ENCODE results near the gene MYO15B. TPM values are rescaled to one million over a fixed set of nuclear protein-coding genes. Genes with fewer than 3 reads are reported as not detected.

Gene MYO15B
- total RNA-seq, 4 donors from 2014 or later, result 4.5 to 34.6 (median 14.3) TPM

DNA sequence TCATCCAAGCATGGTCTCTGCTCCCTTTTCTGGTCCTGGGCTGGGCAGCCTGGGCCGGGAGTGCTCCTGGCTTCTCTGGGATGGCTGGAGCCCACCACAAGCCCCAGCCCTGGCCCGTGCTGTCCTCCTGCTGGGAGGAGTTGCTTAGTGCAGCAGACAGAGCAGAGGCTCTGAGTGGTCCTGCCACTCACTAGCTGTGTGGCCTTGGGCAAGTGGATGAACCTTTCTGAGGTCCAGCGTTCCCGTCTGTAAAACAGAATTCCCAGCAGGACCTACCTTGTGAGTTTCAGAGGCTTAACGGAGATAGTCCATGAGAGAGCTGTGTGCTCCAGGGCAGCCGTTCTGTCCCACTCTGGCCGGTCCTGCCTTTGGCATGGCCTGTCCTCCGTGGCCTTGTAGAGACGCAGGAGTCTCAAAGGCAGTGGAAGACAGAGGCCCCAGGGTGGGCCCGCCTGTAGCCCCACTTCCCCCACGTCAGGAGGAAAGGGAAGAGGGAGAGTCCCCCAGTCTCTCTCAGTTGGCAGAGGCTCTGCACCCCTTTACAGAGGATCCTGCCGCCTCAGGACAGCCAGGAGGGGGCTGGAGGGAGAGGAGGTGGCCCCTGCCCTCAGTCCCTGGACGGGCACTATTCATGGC, 7.8 kb downstream of the MYO15B start:
- intact Hi-C loops (cut with DNase I; ENCODE audit: low total_unique reads), result no loop called here

GRCh38 chr17:75595920-75596313, 8.3 kb downstream of the MYO15B start:
- Histone ChIP-seq H3K4me1 (no peaks in the 10 kb centered on the region), H3K36me3 (no peaks in the 10 kb centered on the region), H3K4me3 (no peak overlapping the region), H3K27ac (no peak overlapping the region), H3K9me3 (no peaks in the 10 kb centered on the region), H3K27me3 (no peaks in the 10 kb centered on the region)
- DNase-seq (no peak), ATAC-seq (no peak)
- in situ Hi-C loops (cut with MboI; ENCODE audit: low sequenced_read_pairs in 4 of 4), result loop anchor here in 1 of 4 donors (25.0 kb wide), 1 partner anchor 159 kb away; no protein-coding TSS in a partner anchor
- intact Hi-C loops (cut with DNase I; ENCODE audit: low total_unique reads), result no loop called here
- TF ChIP-seq CTCF (IDR thresholded peaks at IDR 0.05 in 4 of 5, conservative IDR thresholded peaks at IDR 0.05 in 1 of 5) (no peak), POLR2A (IDR thresholded peaks at IDR 0.05) (no peak)

More for the DNA sequence above, 7.8 kb downstream of the MYO15B start:
- DNase-seq (no peak), ATAC-seq (no peak)
- Histone ChIP-seq H3K9me3 (no peaks in the 10 kb centered on the region), H3K4me3 (no peak overlapping the region), H3K36me3 (no peaks in the 10 kb centered on the region), H3K27me3 (no peaks in the 10 kb centered on the region), H3K4me1 (no peaks in the 10 kb centered on the region), H3K27ac (no peak overlapping the region)
- in situ Hi-C loops (cut with MboI; ENCODE audit: low sequenced_read_pairs in 4 of 4), result loop anchor here in 1 of 4 donors (25.0 kb wide), 1 partner anchor 158 kb away; no protein-coding TSS in a partner anchor
- TF ChIP-seq POLR2A (IDR thresholded peaks at IDR 0.05) (no peak), CTCF (IDR thresholded peaks at IDR 0.05 in 4 of 5, conservative IDR thresholded peaks at IDR 0.05 in 1 of 5) (no peak)

DNA sequence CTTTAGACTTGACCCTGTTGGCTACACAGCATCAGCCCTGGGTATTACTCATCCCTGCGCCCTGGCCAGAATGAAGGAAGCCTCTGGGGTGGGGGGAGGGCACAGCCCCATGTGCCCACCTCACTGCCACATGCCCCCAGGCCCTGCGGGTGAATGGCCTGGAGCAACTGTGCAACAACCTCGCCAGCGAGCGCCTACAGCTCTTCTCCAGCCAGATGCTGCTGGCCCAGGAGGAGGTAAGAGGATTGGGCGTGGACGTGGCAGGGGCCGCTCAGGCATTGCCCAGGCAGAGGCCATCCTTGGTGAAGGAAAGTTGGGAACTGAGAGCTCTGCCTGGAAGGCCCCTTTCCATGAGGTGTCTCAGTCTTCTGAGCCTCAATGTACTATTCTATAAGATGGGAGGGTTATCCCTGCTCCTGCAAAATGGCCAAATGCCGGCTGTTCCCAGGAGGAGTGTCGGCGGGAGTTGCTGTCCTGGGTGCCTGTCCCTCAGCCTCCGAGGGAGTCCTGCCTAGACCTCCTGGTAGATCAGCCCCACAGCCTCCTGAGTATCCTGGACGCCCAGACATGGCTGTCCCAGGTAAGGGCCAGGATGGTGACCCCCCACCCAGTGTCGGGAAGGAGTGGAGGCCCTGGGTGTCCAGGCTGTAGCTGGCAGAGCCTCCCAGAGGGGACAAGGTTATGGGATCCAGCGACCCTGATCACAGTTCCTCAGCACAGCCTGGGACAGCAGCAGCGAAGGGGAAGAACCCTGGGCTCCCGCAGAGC, 8.9 kb downstream of the MYO15B start:
- in situ Hi-C loops (cut with MboI; ENCODE audit: low sequenced_read_pairs in 4 of 4), result loop anchor here in 1 of 4 donors (25.0 kb wide), 1 partner anchor 159 kb away; no protein-coding TSS in a partner anchor
- H3K4me3 ChIP-seq, result no peak overlapping the region

More for the DNA sequence above, 8.9 kb downstream of the MYO15B start:
- no peak for ATAC-seq
- H3K9me3 ChIP-seq, result no peaks in the 10 kb centered on the region
- H3K27me3 ChIP-seq, result no peaks in the 10 kb centered on the region
- no peak overlapping the region for H3K27ac ChIP-seq
- DNase-seq, result no peak
- no peak for TF ChIP-seq CTCF (IDR thresholded peaks at IDR 0.05 in 4 of 5, conservative IDR thresholded peaks at IDR 0.05 in 1 of 5)
- no peak for TF ChIP-seq POLR2A (IDR thresholded peaks at IDR 0.05)
- intact Hi-C loops (cut with DNase I; ENCODE audit: low total_unique reads), result no loop called here
- H3K4me1 ChIP-seq, result no peaks in the 10 kb centered on the region
- H3K36me3 ChIP-seq, result no peaks in the 10 kb centered on the region
